K562 (cell line): ENCODE results near the gene GPS2. TPM values are rescaled to one million over a fixed set of nuclear protein-coding genes. Genes with fewer than 3 reads are reported as not detected.

Experiments used
- CREB1 ChIP-seq, 2 experiments: sonication (generic) in 1 of 2; formaldehyde crosslinking in 1 of 2; IDR thresholded peaks; 2 replicates each; pipeline versions ENCODE4 v1.6.1 to v1.8.0; 2012 to 2022; ENCODE audit warnings: inconsistent platforms in 1 of 2, mild to moderate bottlenecking in 1 of 2, missing genetic modification reagents in 1 of 2, moderate library complexity in 1 of 2
- EP400 ChIP-seq: fragments of 450-650 bp; IDR thresholded peaks from 2 replicates; pipeline ENCODE4 v1.6.1; 2017; ENCODE audit warnings: antibody characterized with exemption, mild to moderate bottlenecking, moderate library complexity
- FOXA3 ChIP-seq, 2 experiments: fragments of 450-650 bp in 1 of 2; sonication (generic) in 1 of 2; formaldehyde crosslinking; IDR thresholded peaks in 1 of 2; conservative IDR thresholded peaks in 1 of 2; 2 replicates each; pipeline versions ENCODE4 v1.4.0 to v1.8.0; 2020 to 2022; ENCODE audit warnings: mild to moderate bottlenecking in 2 of 2, missing genetic modification reagents in 1 of 2
- GABPA ChIP-seq: fragments of 200-800 bp; sonication (Bioruptor generic); conservative IDR thresholded peaks from 2 replicates; pipeline ENCODE4 v1.6.1; 2016; ENCODE audit warnings: low read depth, missing genetic modification characterization, missing compliant biosample characterization
- HNRNPL ChIP-seq: fragments of 200-400 bp; formaldehyde crosslinking; IDR thresholded peaks from 2 replicates; pipeline ENCODE4 v1.6.1; 2017; ENCODE audit warnings: low read depth, mild to moderate bottlenecking, low read length
- PRPF4 ChIP-seq: fragments of 200-400 bp; formaldehyde crosslinking; IDR thresholded peaks from one replicate; pipeline ENCODE4 v1.6.1; 2017; ENCODE audit warnings: low read length, low read depth, mild to moderate bottlenecking; ENCODE audit not compliant: insufficient read depth, poor library complexity, severe bottlenecking
- polyA plus RNA-seq, 8 experiments: library from polyadenylated mRNA; depleted of rRNA in 4 of 8; stranded (reverse) in 5 of 8; unstranded in 3 of 8; fragments of >200 nt; fragmentation: Nextera tagmentation in 2 of 8; fragmentation: Illumina TruSeq in 1 of 8; extraction: Ambion mirVana in 2 of 8; extraction: Trizol in 1 of 8; gene quantifications; 2 replicates each; pipeline versions ENCODE4 v1.2.1 to v1.2.3, GENCODE V29; 2011 to 2014; ENCODE audit warnings: inconsistent platforms in 1 of 8, missing spikeins in 1 of 8
- total RNA-seq, 7 experiments: library from RNA; depleted of rRNA in 6 of 7; stranded (reverse); fragments of >200 nt in 6 of 7; fragmentation: Illumina TruSeq in 2 of 7; extraction: Trizol in 2 of 7; gene quantifications; 2 replicates each; pipeline versions ENCODE4 v1.2.1 to v1.2.3, GENCODE V29; 2011 to 2021; ENCODE audit warnings: low replicate concordance in 1 of 7
- TF ChIP-seq, protein P1 (sequence below): fragments of 450-650 bp; IDR thresholded peaks from 2 replicates; pipeline ENCODE4 v1.6.1; 2016; ENCODE audit warnings: borderline replicate concordance
- TF ChIP-seq, protein P2 (sequence below), 2 experiments: IDR thresholded peaks; 2 replicates each; pipeline ENCODE4 v1.6.1; 2011; ENCODE audit warnings: borderline replicate concordance in 1 of 2, control low read depth in 1 of 2, low read depth in 1 of 2, low read length in 1 of 2, mild to moderate bottlenecking in 1 of 2, mixed read lengths in 1 of 2, moderate library complexity in 1 of 2; ENCODE audit not compliant: insufficient read depth in 1 of 2, insufficient read length in 1 of 2, poor library complexity in 1 of 2, severe bottlenecking in 1 of 2; ENCODE audit errors: extremely low read depth in 1 of 2
- TF ChIP-seq, protein P3 (sequence below): conservative IDR thresholded peaks from 2 replicates; pipeline ENCODE4 v1.6.1; 2011; ENCODE audit warnings: low read depth, mild to moderate bottlenecking, low read length; ENCODE audit not compliant: control insufficient read depth
- TF ChIP-seq, protein P4 (sequence below), 3 experiments: fragments of 200-800 bp in 1 of 3; sonication (Bioruptor generic) in 1 of 3; sonication (generic) in 1 of 3; formaldehyde crosslinking in 1 of 3; IDR thresholded peaks; 2 replicates each; pipeline versions ENCODE4 v1.6.1 to v1.8.0; 2016 to 2022; ENCODE audit warnings: mild to moderate bottlenecking in 2 of 3, missing compliant biosample characterization in 2 of 3, missing genetic modification characterization in 2 of 3, missing genetic modification reagents in 1 of 3

GPS2 gene
- total and polyA plus RNA-seq, 9 of the 15 experiments (the other 6 are each of a cell fraction or from before 2014, with no cell fraction given) = 18.3 to 75.7 (median 37.0) TPM

DNA sequence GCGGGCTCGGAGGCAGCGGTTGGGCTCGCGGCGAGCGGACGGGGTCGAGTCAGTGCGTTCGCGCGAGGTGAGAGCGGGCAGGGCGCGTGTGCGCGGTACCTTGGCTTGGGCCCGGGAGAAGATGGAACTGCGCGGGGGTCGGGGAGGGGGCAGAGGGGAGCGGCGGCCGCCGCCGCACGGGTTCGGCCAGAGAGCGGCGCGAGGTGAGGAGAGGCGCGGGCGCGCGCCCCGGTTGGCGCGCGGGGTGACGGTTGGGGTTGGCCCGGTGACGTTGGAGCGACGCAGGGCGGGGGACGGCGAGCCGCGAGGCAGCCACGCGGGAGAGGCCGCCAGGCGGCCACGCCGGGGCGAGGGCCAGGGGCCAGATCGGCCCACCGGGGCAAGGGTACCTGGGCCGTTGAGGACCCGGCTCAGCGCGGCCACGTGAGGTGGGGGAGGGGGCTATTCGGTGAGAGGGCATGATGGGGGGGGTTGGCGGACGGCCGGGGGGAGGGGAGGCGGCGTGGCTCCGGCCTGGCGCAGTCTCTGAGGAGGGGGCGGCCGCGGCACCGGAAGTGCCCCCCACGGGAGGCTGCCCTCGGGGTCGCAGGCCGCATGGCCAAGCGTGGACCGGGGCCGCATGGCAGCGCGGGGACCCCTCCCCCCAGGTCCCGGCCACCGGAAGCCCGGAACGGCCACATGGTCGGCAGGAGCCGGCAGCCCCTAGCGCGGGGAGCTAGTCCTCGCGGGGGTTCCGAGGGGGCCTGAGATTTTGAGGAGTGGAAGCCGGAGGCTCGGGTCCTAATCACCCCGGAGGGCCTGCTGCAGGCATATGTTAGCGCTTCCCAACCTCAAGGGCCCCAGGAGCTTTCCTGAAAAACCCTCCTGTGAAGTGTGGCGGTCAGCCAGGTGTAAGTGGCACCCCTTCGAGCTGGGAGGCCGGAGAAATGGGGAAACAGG is 7.2 kb downstream of the GPS2 start (continued):
- TF ChIP-seq CREB1 (IDR thresholded peaks at IDR 0.05) (peak; percentile 84), CREB1 (CRISPR knock-in tag; IDR thresholded peaks at IDR 0.05) (no peak), GABPA (tag) (peak; percentile 60), PRPF4 (peak; percentile 77), HNRNPL (peak; percentile 37), FOXA3 (CRISPR knock-in tag; conservative IDR thresholded peaks at IDR 0.05 in 1 of 2, IDR thresholded peaks at IDR 0.05 in 1 of 2) (peak in 1 of 2 experiments; percentile 16; a peak in 1 of 4 replicates), EP400 (peak; percentile 90)
- TF ChIP-seq, protein P1, sequence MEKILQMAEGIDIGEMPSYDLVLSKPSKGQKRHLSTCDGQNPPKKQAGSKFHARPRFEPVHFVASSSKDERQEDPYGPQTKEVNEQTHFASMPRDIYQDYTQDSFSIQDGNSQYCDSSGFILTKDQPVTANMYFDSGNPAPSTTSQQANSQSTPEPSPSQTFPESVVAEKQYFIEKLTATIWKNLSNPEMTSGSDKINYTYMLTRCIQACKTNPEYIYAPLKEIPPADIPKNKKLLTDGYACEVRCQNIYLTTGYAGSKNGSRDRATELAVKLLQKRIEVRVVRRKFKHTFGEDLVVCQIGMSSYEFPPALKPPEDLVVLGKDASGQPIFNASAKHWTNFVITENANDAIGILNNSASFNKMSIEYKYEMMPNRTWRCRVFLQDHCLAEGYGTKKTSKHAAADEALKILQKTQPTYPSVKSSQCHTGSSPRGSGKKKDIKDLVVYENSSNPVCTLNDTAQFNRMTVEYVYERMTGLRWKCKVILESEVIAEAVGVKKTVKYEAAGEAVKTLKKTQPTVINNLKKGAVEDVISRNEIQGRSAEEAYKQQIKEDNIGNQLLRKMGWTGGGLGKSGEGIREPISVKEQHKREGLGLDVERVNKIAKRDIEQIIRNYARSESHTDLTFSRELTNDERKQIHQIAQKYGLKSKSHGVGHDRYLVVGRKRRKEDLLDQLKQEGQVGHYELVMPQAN = peak; percentile 58; the same call in 1 of the 2 replicates
- TF ChIP-seq, protein P2, sequence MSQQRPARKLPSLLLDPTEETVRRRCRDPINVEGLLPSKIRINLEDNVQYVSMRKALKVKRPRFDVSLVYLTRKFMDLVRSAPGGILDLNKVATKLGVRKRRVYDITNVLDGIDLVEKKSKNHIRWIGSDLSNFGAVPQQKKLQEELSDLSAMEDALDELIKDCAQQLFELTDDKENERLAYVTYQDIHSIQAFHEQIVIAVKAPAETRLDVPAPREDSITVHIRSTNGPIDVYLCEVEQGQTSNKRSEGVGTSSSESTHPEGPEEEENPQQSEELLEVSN (IDR thresholded peaks at IDR 0.05; ENCODE audit: borderline replicate concordance in 1 of 2, extremely low read depth in 1 of 2, insufficient read depth in 1 of 2, insufficient read length in 1 of 2, low read depth in 1 of 2, low read length in 1 of 2, poor library complexity in 1 of 2, severe bottlenecking in 1 of 2) = peak; percentile 87 to 92
- TF ChIP-seq, protein P3, sequence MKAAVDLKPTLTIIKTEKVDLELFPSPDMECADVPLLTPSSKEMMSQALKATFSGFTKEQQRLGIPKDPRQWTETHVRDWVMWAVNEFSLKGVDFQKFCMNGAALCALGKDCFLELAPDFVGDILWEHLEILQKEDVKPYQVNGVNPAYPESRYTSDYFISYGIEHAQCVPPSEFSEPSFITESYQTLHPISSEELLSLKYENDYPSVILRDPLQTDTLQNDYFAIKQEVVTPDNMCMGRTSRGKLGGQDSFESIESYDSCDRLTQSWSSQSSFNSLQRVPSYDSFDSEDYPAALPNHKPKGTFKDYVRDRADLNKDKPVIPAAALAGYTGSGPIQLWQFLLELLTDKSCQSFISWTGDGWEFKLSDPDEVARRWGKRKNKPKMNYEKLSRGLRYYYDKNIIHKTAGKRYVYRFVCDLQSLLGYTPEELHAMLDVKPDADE = peak; percentile 59
- TF ChIP-seq, protein P4, sequence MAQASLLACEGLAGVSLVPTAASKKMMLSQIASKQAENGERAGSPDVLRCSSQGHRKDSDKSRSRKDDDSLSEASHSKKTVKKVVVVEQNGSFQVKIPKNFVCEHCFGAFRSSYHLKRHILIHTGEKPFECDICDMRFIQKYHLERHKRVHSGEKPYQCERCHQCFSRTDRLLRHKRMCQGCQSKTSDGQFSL (CRISPR knock-in tag; IDR thresholded peaks at IDR 0.05) = peak; percentile 91
- TF ChIP-seq, protein P4 (tag; IDR thresholded peaks at IDR 0.05) = peak in 1 of 2 experiments; percentile 76; a peak in 2 of 4 replicates
